HG03342 (cell line): ENCODE results near the gene LRRFIP1.

Experiments
- ATAC-seq: cut with Tn5 transposase; IDR thresholded peaks from one replicate; pipeline ENCODE4 v1.9.1; 2021; ENCODE audit warnings: mild to moderate bottlenecking, moderate library complexity; ENCODE audit not compliant: unreplicated experiment

LRRFIP1 gene

GRCh38 chr2:237820421-237820820 lies 193.0 kb downstream of the LRRFIP1 start:
- ATAC-seq: no peak

GRCh38 chr2:237823544-237823943 lies 196.2 kb downstream of the LRRFIP1 start:
- ATAC-seq: no peak

GRCh38 chr2:237824085-237824484 lies 196.7 kb downstream of the LRRFIP1 start:
- ATAC-seq: no peak

- ATAC-seq: no peak
These were observed 200.1 kb downstream of the LRRFIP1 start for GRCh38 chr2:237827421-237827987.
